GM23338 (cell line): Measurements from ENCODE around the gene MTMR1. TPM values are rescaled to one million over a fixed set of nuclear protein-coding genes. Genes with fewer than 3 reads are reported as not detected.

Experiments used
- ATAC-seq: fragments of 200-7000 bp; cut with Tn5 transposase; 3 replicates; pipeline ENCODE4 v1.9.1; 2020
- DNase-seq: peaks from one replicate; pipeline ENCODE4 v3.0.0-alpha.2; 2015; ENCODE audit warnings: low spot score
- H2AFZ ChIP-seq: fragments of 200-600 bp; sonication (generic); 2 replicates; pipeline ENCODE4 v1.8.0; 2016; ENCODE audit warnings: antibody characterized with exemption, mild to moderate bottlenecking, moderate library complexity
- H3F3A ChIP-seq: fragments of 200-600 bp; sonication (generic); replicated peaks from 2 replicates; pipeline ENCODE4 v1.8.0; 2017; ENCODE audit warnings: antibody characterized with exemption, mixed run types, low read depth
- H3K27ac ChIP-seq: fragments of 200-600 bp; sonication (generic); 2 replicates; pipeline ENCODE4 v1.6.1; 2016; ENCODE audit warnings: low read depth
- H3K27me3 ChIP-seq: fragments of 200-600 bp; sonication (generic); 2 replicates; pipeline ENCODE4 v1.8.0; 2016; ENCODE audit warnings: mild to moderate bottlenecking, mixed run types, moderate library complexity; ENCODE audit not compliant: insufficient read depth
- H3K36me3 ChIP-seq: fragments of 200-600 bp; sonication (generic); 2 replicates; pipeline ENCODE4 v1.8.0; 2016; ENCODE audit warnings: mild to moderate bottlenecking; ENCODE audit not compliant: insufficient read depth
- H3K4me1 ChIP-seq: fragments of 200-600 bp; sonication (generic); 2 replicates; pipeline ENCODE4 v1.8.0; 2016; ENCODE audit warnings: mild to moderate bottlenecking, moderate library complexity; ENCODE audit not compliant: insufficient read depth
- H3K4me2 ChIP-seq: fragments of 200-600 bp; sonication (generic); 2 replicates; pipeline ENCODE4 v1.7.1; 2017; ENCODE audit warnings: mixed run types
- H3K4me3 ChIP-seq: fragments of 200-600 bp; sonication (generic); 2 replicates; pipeline ENCODE4 v1.6.1; 2016; ENCODE audit warnings: mixed run types
- H3K79me2 ChIP-seq: fragments of 200-600 bp; sonication (generic); replicated peaks from 2 replicates; pipeline ENCODE4 v1.8.0; 2017; ENCODE audit warnings: mild to moderate bottlenecking; ENCODE audit not compliant: insufficient read depth
- H3K9me2 ChIP-seq: fragments of 200-600 bp; sonication (generic); 2 replicates; pipeline ENCODE4 v1.8.0; 2017; ENCODE audit not compliant: insufficient read depth
- H4K20me1 ChIP-seq: fragments of 200-600 bp; sonication (generic); replicated peaks from 2 replicates; pipeline ENCODE4 v1.8.0; 2017; ENCODE audit warnings: mild to moderate bottlenecking; ENCODE audit not compliant: insufficient read depth
- H3K27ac Mint-ChIP-seq: 2 replicates; pipeline ENCODE4 v1.8.0; 2020; ENCODE audit warnings: inconsistent platforms, mild to moderate bottlenecking, moderate library complexity, mixed read lengths
- H3K27me3 Mint-ChIP-seq: 3 replicates; pipeline ENCODE4 v1.8.0; 2022; ENCODE audit warnings: low read depth, mild to moderate bottlenecking, moderate library complexity, mixed read lengths, inconsistent platforms; ENCODE audit not compliant: insufficient read depth, poor library complexity
- H3K36me3 Mint-ChIP-seq: 3 replicates; pipeline ENCODE4 v1.8.0; 2021; ENCODE audit warnings: low read depth, mild to moderate bottlenecking, inconsistent platforms, moderate library complexity, mixed read lengths
- H3K4me1 Mint-ChIP-seq: 3 replicates; pipeline ENCODE4 v1.8.0; 2020; ENCODE audit warnings: mild to moderate bottlenecking, inconsistent platforms, mixed read lengths
- H3K4me3 Mint-ChIP-seq: 3 replicates; pipeline ENCODE4 v1.8.0; 2021; ENCODE audit warnings: moderate library complexity, mild to moderate bottlenecking, inconsistent platforms, mixed read lengths
- H3K9me3 Mint-ChIP-seq: 3 replicates; pipeline ENCODE4 v1.8.0; 2020; ENCODE audit warnings: moderate library complexity, mild to moderate bottlenecking, inconsistent platforms, mixed read lengths
- CREB1 ChIP-seq: fragments of 250-450 bp; sonication (Bioruptor Pico); IDR thresholded peaks from 2 replicates; pipeline ENCODE4 v1.5.0; 2020; ENCODE audit warnings: low read depth, mild to moderate bottlenecking, moderate library complexity
- CTCF ChIP-seq, 2 experiments: fragments of 200-600 bp in 1 of 2; sonication (generic) in 1 of 2; conservative IDR thresholded peaks; 2 replicates each; pipeline versions ENCODE4 v1.5.1 to v1.6.1; 2016 to 2017; ENCODE audit warnings: antibody characterized with exemption in 2 of 2, low read depth in 2 of 2, mild to moderate bottlenecking in 2 of 2, moderate library complexity in 1 of 2
- ETS1 ChIP-seq: IDR thresholded peaks from 2 replicates; pipeline ENCODE4 v1.6.1; 2016; ENCODE audit warnings: antibody characterized with exemption
- EZH2 ChIP-seq: fragments of 200-600 bp; sonication (generic); IDR thresholded peaks from one replicate; pipeline ENCODE4 v1.8.0; 2017; ENCODE audit warnings: antibody characterized with exemption, mild to moderate bottlenecking, low read depth; ENCODE audit not compliant: unreplicated experiment
- EZH2phosphoT487 ChIP-seq: fragments of 200-600 bp; sonication (generic); IDR thresholded peaks from one replicate; pipeline ENCODE4 v1.8.1; 2018; ENCODE audit warnings: antibody characterized with exemption; ENCODE audit not compliant: unreplicated experiment
- JUNB ChIP-seq: IDR thresholded peaks from one replicate; pipeline ENCODE4 v1.6.1; 2016; ENCODE audit warnings: antibody characterized with exemption; ENCODE audit not compliant: unreplicated experiment
- NANOG ChIP-seq: IDR thresholded peaks from 2 replicates; pipeline ENCODE4 v1.6.1; 2016; ENCODE audit warnings: antibody characterized with exemption, borderline replicate concordance
- POLR2AphosphoS5 ChIP-seq: IDR thresholded peaks from 2 replicates; pipeline ENCODE4 v1.6.1; 2016; ENCODE audit warnings: antibody characterized with exemption, low read depth
- REST ChIP-seq: IDR thresholded peaks from one replicate; pipeline ENCODE4 v1.6.1; 2018; ENCODE audit warnings: antibody characterized with exemption; ENCODE audit not compliant: unreplicated experiment
- ZNF114 ChIP-seq: fragments of 250-450 bp; sonication (Bioruptor Pico); IDR thresholded peaks from 2 replicates; pipeline ENCODE4 v1.5.0; 2020; ENCODE audit warnings: mild to moderate bottlenecking, moderate library complexity
- ZNF331 ChIP-seq: fragments of 250-450 bp; sonication (Bioruptor Pico); IDR thresholded peaks from 2 replicates; pipeline ENCODE4 v1.5.0; 2020; ENCODE audit warnings: low read depth, mild to moderate bottlenecking, moderate library complexity
- ZNF462 ChIP-seq: fragments of 250-450 bp; sonication (Bioruptor Pico); IDR thresholded peaks from 2 replicates; pipeline ENCODE4 v1.5.0; 2020; ENCODE audit warnings: mild to moderate bottlenecking, moderate library complexity
- polyA plus RNA-seq: library from polyadenylated mRNA; unstranded; fragments of >200 nt; fragmentation: Nextera tagmentation; extraction: Ambion mirVana; gene quantifications from 2 replicates; pipeline ENCODE4 v1.2.1, GENCODE V29; 2016
- total RNA-seq: library from RNA; depleted of rRNA; stranded (reverse); fragments of >200 nt; shearing (Covaris generic); gene quantifications from 2 replicates; pipeline ENCODE4 v1.2.3, GENCODE V29; 2014

Gene MTMR1
- total and polyA plus RNA-seq, 2 experiments from 2014 or later, result 4.5 to 19.1 TPM

- H3K4me3 ChIP-seq, result no peak overlapping the region
These were observed 70.2 kb downstream of the MTMR1 start for GRCh38 chrX:150763303-150763797.

More at GRCh38 chrX:150763303-150763797, 70.2 kb downstream of the MTMR1 start:
- Histone ChIP-seq H3K27me3 (no peaks in the 10 kb centered on the region), H3K4me2 (no peak overlapping the region), H2AFZ (no peak overlapping the region), H4K20me1 (no peaks in the 10 kb centered on the region), H3K9me2 (no peaks in the 10 kb centered on the region), H3K27ac (no peak overlapping the region), H3K4me1 (peaks cover 2% of the 10 kb centered on the region; the same call in 1 of the 2 replicates), H3K36me3 (no peaks in the 10 kb centered on the region), H3F3A (no peaks in the 10 kb centered on the region), H3K79me2 (no peaks in the 10 kb centered on the region)
- no peak overlapping the region for H3K27ac Mint-ChIP-seq
- H3K4me1 Mint-ChIP-seq, result peaks cover 17% of the 10 kb centered on the region
- ATAC-seq (no peak), DNase-seq (no peak)
- H3K4me3 Mint-ChIP-seq, result no peak overlapping the region
- peaks cover 3% of the 10 kb centered on the region for H3K27me3 Mint-ChIP-seq
- no peak for TF ChIP-seq CTCF (conservative IDR thresholded peaks at IDR 0.05; ENCODE audit: low read depth in 2 of 2)
- no peak for TF ChIP-seq ZNF114 (CRISPR knock-in tag)
- TF ChIP-seq ETS1, result no peak
- no peak for TF ChIP-seq EZH2
- no peak for TF ChIP-seq ZNF331 (CRISPR knock-in tag)
- TF ChIP-seq ZNF462 (CRISPR knock-in tag), result no peak
- no peak for TF ChIP-seq POLR2AphosphoS5
- no peak for TF ChIP-seq EZH2phosphoT487
- no peak for TF ChIP-seq REST
- TF ChIP-seq JUNB, result no peak
- no peak for TF ChIP-seq NANOG
- TF ChIP-seq CREB1 (CRISPR knock-in tag), result no peak
- H3K9me3 Mint-ChIP-seq, result no peaks in the 10 kb centered on the region
- H3K36me3 Mint-ChIP-seq, result no peaks in the 10 kb centered on the region; the same call in 2 of the 3 replicates
